T47D (cell line): ENCODE results near the gene WNT7B.
A peak's percentile ranks its signal among the peaks of the same experiment; 100 is the strongest.

Experiments
- DNase-seq, 2 experiments: peaks; one replicate each; pipeline versions ENCODE4 v3.0.0 to v3.0.0-alpha.2; 2011 to 2012; ENCODE audit warnings: low read depth in 1 of 2, low spot score in 1 of 2
- JUND ChIP-seq: IDR thresholded peaks from 2 replicates; pipeline ENCODE4 v1.6.1; 2012; ENCODE audit warnings: low read depth
- in situ Hi-C: cut with HindIII; loops from 2 replicates; pipeline ENCODE4 v1.10.0; 2016; ENCODE audit warnings: low sequenced_read_pairs, low pct_unique_long_range_greater_than_20kb

WNT7B gene

GRCh38 chr22:45996241-45997076 is 19.5 kb upstream of the WNT7B start:
- DNase-seq: no peak
- in situ Hi-C loops: no loop called here
- TF ChIP-seq JUND: no peak

GRCh38 chr22:45995405-45996101 is 18.6 kb upstream of the WNT7B start:
- in situ Hi-C loops: no loop called here
- no peak for TF ChIP-seq JUND
- DNase-seq: no peak

- no peak for TF ChIP-seq JUND
- peak; percentile 53 to 70 for DNase-seq
- in situ Hi-C loops: no loop called here
These were observed 17.8 kb upstream of the WNT7B start for GRCh38 chr22:45994491-45995404.

GRCh38 chr22:45993841-45994240 is 16.9 kb upstream of the WNT7B start:
- no peak for TF ChIP-seq JUND
- in situ Hi-C loops: no loop called here
- DNase-seq: no peak

GRCh38 chr22:45993143-45993692 is 16.3 kb upstream of the WNT7B start:
- in situ Hi-C loops: no loop called here
- TF ChIP-seq JUND: no peak
- no peak for DNase-seq

GRCh38 chr22:45992737-45993136 is 15.8 kb upstream of the WNT7B start:
- in situ Hi-C loops: no loop called here
- no peak for TF ChIP-seq JUND

GRCh38 chr22:45991098-45991497 is 14.1 kb upstream of the WNT7B start:
- DNase-seq: no peak
- in situ Hi-C loops: no loop called here
- no peak for TF ChIP-seq JUND

More at GRCh38 chr22:45992737-45993136, 15.8 kb upstream of the WNT7B start:
- DNase-seq: no peak

GRCh38 chr22:45987136-45987861 is 10.3 kb upstream of the WNT7B start:
- no peak for TF ChIP-seq JUND
- in situ Hi-C loops: no loop called here
- DNase-seq: no peak

GRCh38 chr22:45984316-45984916 is 7.5 kb upstream of the WNT7B start:
- TF ChIP-seq JUND: no peak
- no peak for DNase-seq
- in situ Hi-C loops: no loop called here

GRCh38 chr22:45983797-45984196 is 6.8 kb upstream of the WNT7B start:
- no peak for DNase-seq
- in situ Hi-C loops: no loop called here
- TF ChIP-seq JUND: no peak

- in situ Hi-C loops: no loop called here
- no peak for TF ChIP-seq JUND
- DNase-seq: no peak
These were observed 3.8 kb upstream of the WNT7B start for GRCh38 chr22:45980761-45981160.
